LNCaP clone FGC (cell line): Measurements from ENCODE around the gene PHACTR3.

Experiments used
- DNase-seq: peaks from one replicate; pipeline ENCODE4 v3.0.0-alpha.2; 2011; ENCODE audit warnings: low read depth
- H3K4me3 ChIP-seq: 2 replicates; pipeline ENCODE4 v1.5.1; 2011; ENCODE audit warnings: mild to moderate bottlenecking, low read depth, low read length, control low read depth
- TF ChIP-seq, protein P1 (sequence below): IDR thresholded peaks from 2 replicates; pipeline ENCODE4 v1.5.1; 2012; ENCODE audit warnings: mild to moderate bottlenecking; ENCODE audit not compliant: control insufficient read depth, insufficient read depth; ENCODE audit errors: extremely low read depth

Gene PHACTR3

DNA sequence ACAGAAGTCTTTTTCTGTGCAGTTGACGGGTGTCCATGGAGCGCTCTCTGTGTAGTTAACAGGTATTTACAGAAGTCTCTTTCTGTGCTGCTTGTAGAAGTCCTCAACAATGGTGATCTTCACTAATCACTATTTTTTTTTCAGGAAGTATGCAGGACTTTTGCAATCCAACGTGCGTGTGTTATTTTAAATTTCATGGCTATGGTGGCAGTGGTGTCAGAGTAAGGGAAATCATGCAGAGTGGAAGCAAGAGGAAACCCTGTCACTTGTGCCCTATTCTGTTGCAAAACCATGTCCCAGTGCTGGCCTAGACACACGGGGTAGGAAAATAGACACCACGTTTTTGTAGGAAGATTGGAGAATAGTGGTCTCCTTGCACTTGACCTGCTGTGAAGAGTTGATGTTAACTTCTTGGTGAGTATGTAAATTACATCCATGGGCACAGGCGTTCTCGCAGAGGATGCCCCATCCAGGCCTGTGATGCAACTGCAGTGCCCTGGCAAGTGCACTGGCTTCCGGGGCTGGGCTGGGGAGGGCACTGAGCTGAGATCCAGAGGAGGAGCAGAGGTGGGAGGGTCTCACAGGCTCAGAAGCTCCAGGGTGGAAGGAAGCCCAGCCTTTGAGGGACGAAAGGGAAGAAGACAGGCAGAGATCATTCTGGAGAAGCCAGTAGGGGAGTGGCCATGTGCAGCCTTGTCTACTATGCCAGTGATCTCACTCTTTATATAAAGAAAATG lies 182.6 kb downstream of the PHACTR3 start:
- TF ChIP-seq, protein P1, sequence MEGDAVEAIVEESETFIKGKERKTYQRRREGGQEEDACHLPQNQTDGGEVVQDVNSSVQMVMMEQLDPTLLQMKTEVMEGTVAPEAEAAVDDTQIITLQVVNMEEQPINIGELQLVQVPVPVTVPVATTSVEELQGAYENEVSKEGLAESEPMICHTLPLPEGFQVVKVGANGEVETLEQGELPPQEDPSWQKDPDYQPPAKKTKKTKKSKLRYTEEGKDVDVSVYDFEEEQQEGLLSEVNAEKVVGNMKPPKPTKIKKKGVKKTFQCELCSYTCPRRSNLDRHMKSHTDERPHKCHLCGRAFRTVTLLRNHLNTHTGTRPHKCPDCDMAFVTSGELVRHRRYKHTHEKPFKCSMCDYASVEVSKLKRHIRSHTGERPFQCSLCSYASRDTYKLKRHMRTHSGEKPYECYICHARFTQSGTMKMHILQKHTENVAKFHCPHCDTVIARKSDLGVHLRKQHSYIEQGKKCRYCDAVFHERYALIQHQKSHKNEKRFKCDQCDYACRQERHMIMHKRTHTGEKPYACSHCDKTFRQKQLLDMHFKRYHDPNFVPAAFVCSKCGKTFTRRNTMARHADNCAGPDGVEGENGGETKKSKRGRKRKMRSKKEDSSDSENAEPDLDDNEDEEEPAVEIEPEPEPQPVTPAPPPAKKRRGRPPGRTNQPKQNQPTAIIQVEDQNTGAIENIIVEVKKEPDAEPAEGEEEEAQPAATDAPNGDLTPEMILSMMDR = no peak
- DNase-seq = no peak

DNA sequence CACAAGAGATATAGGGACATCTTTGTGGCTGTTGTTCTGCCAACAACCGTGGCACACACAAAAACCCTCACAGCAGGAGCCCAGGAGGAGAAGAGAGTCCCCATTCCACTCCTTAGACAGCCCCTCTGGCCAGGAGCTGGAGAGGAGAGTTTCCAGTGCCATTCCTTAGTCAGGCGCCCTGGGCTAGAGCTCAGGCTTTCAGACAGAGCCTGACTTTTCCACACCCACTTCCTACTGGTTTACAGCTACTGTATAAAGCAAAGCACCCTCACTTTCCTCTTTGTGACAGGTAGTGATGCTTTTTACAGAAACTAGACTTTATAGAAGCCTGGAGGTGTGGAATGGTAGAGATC lies 183.2 kb downstream of the PHACTR3 start:
- no peak for DNase-seq
- TF ChIP-seq, protein P1 = no peak
- no peak overlapping the region for H3K4me3 ChIP-seq

More for the DNA sequence above, 182.6 kb downstream of the PHACTR3 start:
- H3K4me3 ChIP-seq = no peak overlapping the region

DNA sequence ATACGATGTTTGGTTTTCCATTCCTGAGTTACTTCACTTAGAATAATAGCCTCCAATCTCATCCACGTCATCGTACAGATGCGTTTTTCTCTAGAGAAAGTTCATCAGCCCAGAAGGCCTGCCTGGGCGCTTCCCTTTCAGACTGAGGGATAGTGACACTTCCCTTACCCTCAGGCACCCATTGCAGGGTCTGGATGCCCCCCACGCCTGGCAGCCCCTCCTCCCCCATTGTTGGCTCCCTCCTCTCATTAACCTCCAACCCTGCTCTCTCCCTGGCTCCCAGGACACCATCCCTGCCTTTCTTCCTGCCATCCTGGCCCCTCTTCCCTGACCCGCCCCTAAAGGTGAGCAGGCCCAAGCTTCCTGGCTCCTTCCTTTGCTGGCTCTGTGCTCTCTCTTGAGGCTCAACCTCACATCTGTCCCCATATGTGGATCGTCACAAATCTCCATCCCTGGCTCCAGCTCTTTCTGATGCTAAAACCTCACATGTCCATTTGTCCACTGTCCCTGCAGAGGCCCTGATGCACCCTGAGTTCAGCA lies 183.9 kb downstream of the PHACTR3 start:
- TF ChIP-seq, protein P1 = no peak

DNA sequence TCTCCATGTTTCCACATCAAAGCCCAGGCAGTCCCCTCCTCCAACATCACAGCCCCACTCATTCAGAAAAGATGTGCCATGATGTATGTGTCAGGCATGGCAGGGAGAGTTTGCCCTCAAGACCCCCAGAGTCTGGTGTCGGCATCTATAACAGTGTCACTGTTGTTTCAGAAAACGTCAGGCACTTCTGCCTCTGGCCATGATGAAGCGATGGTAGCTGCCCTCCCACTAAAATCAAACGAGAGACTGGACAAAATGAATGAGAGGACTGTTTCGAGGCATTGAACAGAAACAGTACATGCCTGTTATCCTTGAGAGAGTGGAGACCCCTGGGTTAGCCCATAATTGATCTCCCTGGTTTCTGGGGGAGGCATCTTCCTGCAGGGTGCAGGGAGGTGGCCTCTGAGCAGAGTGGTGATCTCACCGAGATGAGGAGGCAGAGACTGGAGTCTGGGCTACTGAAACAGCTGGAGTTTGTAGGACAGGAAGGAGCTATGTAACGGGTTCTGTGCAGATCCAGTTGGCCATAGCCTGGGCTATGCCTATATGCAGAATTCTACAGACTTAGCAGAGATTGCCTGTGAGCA lies 184.6 kb downstream of the PHACTR3 start:
- DNase-seq = no peak
- TF ChIP-seq, protein P1 = no peak
- H3K4me3 ChIP-seq = no peak overlapping the region

More for the DNA sequence above, 183.9 kb downstream of the PHACTR3 start:
- no peak for DNase-seq
- no peak overlapping the region for H3K4me3 ChIP-seq

DNA sequence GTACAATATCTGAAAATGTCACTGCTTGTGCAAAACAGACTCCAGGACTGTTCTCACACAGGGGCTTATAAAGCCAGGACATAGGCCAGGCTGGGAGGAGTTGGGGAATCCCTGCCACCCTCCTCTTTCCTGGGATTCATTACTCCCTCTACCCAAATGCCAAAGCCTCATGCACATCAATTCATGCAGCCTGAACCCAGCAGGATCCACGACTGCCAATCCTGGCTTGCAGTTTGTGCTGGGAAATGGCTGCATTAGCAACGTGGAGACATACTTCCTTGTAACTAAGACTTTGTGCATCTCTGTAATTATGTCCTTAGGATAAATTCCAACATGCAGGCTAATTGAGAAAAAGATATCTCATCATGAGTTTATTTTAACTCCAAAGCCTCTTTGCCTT lies 185.3 kb downstream of the PHACTR3 start:
- DNase-seq = no peak
- no peak overlapping the region for H3K4me3 ChIP-seq
- TF ChIP-seq, protein P1 = no peak

DNA sequence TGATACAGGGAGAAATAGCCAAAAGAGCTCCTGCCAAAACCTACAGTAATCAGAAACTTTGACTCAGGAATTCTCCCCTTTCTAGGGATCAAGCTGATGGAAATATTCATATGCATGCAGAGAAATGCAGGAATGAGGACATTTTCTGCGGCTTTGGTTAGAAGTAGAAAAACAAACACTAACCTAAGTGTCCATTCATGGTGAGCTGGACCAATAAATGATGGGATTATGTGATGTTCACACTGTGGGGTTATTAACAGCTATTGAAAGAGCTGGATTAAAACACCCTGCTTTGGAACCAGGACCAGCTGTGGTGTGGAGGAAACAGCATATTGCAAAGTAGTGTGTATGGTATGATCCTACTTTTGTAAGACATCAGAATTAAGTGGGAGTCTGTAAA lies 186.0 kb downstream of the PHACTR3 start:
- DNase-seq = no peak
- no peak overlapping the region for H3K4me3 ChIP-seq
- TF ChIP-seq, protein P1 = no peak
